Activated naive CD8-positive, alpha-beta T cell (primary cell): ENCODE measurements around the gene KIRREL3.

Experiments used
- H3K27ac Mint-ChIP-seq: one replicate; pipeline ENCODE4 v1.8.0; 2021; ENCODE audit warnings: mixed read lengths
- H3K27me3 Mint-ChIP-seq: one replicate; pipeline ENCODE4 v1.8.0; 2021; ENCODE audit warnings: mixed read lengths
- H3K36me3 Mint-ChIP-seq: one replicate; pipeline ENCODE4 v1.8.0; 2021; ENCODE audit warnings: mixed read lengths
- H3K4me1 Mint-ChIP-seq: one replicate; pipeline ENCODE4 v1.8.0; 2021; ENCODE audit warnings: low read depth, mixed read lengths
- H3K4me3 Mint-ChIP-seq: one replicate; pipeline ENCODE4 v1.8.0; 2021; ENCODE audit warnings: mild to moderate bottlenecking, mixed read lengths
- H3K9me3 Mint-ChIP-seq: one replicate; pipeline ENCODE4 v1.8.0; 2021; ENCODE audit warnings: low read depth, mixed read lengths

The KIRREL3 gene

GRCh38 chr11:126512251-126512650, 488.3 kb downstream of the KIRREL3 start:
- no peak overlapping the region for H3K27ac Mint-ChIP-seq
- no peak overlapping the region for H3K4me3 Mint-ChIP-seq
- H3K27me3 Mint-ChIP-seq = peaks cover 8% of the 10 kb centered on the region
- no peaks in the 10 kb centered on the region for H3K9me3 Mint-ChIP-seq
- no peaks in the 10 kb centered on the region for H3K36me3 Mint-ChIP-seq
- H3K4me1 Mint-ChIP-seq = no peaks in the 10 kb centered on the region

DNA sequence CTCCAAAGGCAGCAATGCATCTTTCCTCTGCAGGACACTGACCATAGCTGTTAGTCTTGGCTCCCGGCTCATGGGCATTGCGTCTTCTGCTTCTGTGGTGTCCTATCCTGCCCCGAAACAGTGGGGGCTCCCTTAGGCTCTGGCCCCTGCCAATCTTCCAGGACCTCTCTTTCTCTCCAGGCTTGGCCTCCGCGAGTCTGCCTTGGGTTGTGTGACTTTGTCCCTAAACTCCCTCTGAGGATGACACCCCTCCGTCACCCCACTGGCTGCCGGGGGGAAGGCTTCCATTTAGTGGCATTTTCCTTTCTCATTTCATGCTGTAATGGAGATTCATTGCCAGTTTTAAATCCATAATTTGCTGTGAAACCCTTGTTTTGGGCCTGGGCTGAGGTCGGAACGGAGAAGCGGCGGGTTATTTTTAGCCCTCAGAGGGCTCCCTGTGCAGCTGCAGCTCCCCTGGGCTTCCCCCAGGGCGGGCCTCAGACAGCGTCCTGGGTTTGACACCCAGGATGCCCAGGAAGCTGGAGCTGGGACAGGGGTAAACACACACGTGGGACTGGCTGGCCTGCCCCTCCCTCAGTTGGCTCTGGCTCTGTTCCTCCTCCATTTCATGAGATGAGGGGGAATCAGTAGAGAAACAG, 489.0 kb downstream of the KIRREL3 start:
- H3K27me3 Mint-ChIP-seq = peaks cover 10% of the 10 kb centered on the region
- no peak overlapping the region for H3K27ac Mint-ChIP-seq

GRCh38 chr11:126510621-126511370, 489.8 kb downstream of the KIRREL3 start:
- H3K27me3 Mint-ChIP-seq = peaks cover 10% of the 10 kb centered on the region
- no peaks in the 10 kb centered on the region for H3K9me3 Mint-ChIP-seq
- no peak overlapping the region for H3K27ac Mint-ChIP-seq
- H3K4me3 Mint-ChIP-seq = no peak overlapping the region
- H3K36me3 Mint-ChIP-seq = no peaks in the 10 kb centered on the region
- no peaks in the 10 kb centered on the region for H3K4me1 Mint-ChIP-seq

More for the DNA sequence above, 489.0 kb downstream of the KIRREL3 start:
- Mint-ChIP-seq H3K36me3 (no peaks in the 10 kb centered on the region), H3K4me1 (no peaks in the 10 kb centered on the region), H3K4me3 (no peak overlapping the region), H3K9me3 (no peaks in the 10 kb centered on the region)

- H3K9me3 Mint-ChIP-seq = no peaks in the 10 kb centered on the region
- H3K4me1 Mint-ChIP-seq = no peaks in the 10 kb centered on the region
- peaks cover 16% of the 10 kb centered on the region for H3K27me3 Mint-ChIP-seq
- no peak overlapping the region for H3K4me3 Mint-ChIP-seq
- no peaks in the 10 kb centered on the region for H3K36me3 Mint-ChIP-seq
- no peak overlapping the region for H3K27ac Mint-ChIP-seq
These were observed 492.9 kb downstream of the KIRREL3 start for GRCh38 chr11:126507646-126508045.

DNA sequence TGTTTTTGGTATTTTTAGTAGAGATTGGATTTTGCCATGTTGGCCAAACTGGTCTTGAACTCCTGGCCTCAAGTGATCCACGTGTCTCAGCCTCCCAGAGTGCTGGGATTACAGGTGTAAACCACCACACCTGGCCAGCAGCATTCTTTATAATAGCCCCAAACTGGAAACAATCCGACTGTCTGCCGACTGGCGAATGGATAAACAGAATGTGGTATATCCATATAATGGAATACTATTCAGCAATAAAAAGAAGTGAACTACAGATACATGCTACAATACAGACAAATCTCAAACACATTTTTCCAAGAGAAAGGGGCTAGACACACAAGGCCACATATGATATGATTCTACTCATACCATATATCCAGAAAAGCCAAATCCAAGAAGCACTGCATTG, 493.8 kb downstream of the KIRREL3 start:
- no peak overlapping the region for H3K4me3 Mint-ChIP-seq
- no peaks in the 10 kb centered on the region for H3K9me3 Mint-ChIP-seq
- no peaks in the 10 kb centered on the region for H3K36me3 Mint-ChIP-seq
- peaks cover 16% of the 10 kb centered on the region for H3K27me3 Mint-ChIP-seq
- no peak overlapping the region for H3K27ac Mint-ChIP-seq
- no peaks in the 10 kb centered on the region for H3K4me1 Mint-ChIP-seq

GRCh38 chr11:126502982-126503381, 497.6 kb downstream of the KIRREL3 start:
- H3K27me3 Mint-ChIP-seq = peaks cover 23% of the 10 kb centered on the region
- no peaks in the 10 kb centered on the region for H3K4me1 Mint-ChIP-seq
- no peaks in the 10 kb centered on the region for H3K9me3 Mint-ChIP-seq
- H3K27ac Mint-ChIP-seq = no peak overlapping the region
- no peaks in the 10 kb centered on the region for H3K36me3 Mint-ChIP-seq
- no peak overlapping the region for H3K4me3 Mint-ChIP-seq

DNA sequence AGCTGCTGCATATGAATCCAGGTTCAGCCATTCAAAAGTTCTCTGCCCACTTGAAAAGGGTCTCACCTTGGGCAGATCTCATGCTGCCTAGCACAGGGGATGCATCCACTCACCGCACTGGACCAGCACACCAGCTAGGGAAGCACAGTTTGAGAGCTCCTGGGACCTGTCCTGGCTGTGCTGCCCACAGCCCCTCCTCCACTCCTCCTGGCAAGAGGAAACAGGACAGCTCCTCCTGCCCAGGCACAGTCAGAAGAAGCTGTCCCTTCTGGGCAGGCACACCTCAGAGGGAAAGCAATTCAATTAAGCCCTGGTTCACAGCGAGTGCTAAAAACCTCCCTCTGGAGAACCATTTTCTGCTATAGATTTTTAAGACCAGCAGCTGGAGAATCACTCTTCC, 498.4 kb downstream of the KIRREL3 start:
- Mint-ChIP-seq H3K27me3 (peaks cover 21% of the 10 kb centered on the region), H3K4me3 (no peak overlapping the region), H3K4me1 (no peaks in the 10 kb centered on the region), H3K36me3 (no peaks in the 10 kb centered on the region), H3K9me3 (no peaks in the 10 kb centered on the region), H3K27ac (no peak overlapping the region)

- H3K27me3 Mint-ChIP-seq = peaks cover 19% of the 10 kb centered on the region
These were observed 498.9 kb downstream of the KIRREL3 start for GRCh38 chr11:126501641-126502040.

GRCh38 chr11:126500981-126501380, 499.6 kb downstream of the KIRREL3 start:
- H3K4me3 Mint-ChIP-seq = no peak overlapping the region
- H3K36me3 Mint-ChIP-seq = no peaks in the 10 kb centered on the region
- no peaks in the 10 kb centered on the region for H3K9me3 Mint-ChIP-seq
- H3K4me1 Mint-ChIP-seq = no peaks in the 10 kb centered on the region
- peaks cover 19% of the 10 kb centered on the region for H3K27me3 Mint-ChIP-seq
- H3K27ac Mint-ChIP-seq = no peak overlapping the region

More at GRCh38 chr11:126501641-126502040, 498.9 kb downstream of the KIRREL3 start:
- no peak overlapping the region for H3K27ac Mint-ChIP-seq
- H3K4me1 Mint-ChIP-seq = no peaks in the 10 kb centered on the region
- H3K36me3 Mint-ChIP-seq = no peaks in the 10 kb centered on the region
- H3K9me3 Mint-ChIP-seq = no peaks in the 10 kb centered on the region
- H3K4me3 Mint-ChIP-seq = no peak overlapping the region

DNA sequence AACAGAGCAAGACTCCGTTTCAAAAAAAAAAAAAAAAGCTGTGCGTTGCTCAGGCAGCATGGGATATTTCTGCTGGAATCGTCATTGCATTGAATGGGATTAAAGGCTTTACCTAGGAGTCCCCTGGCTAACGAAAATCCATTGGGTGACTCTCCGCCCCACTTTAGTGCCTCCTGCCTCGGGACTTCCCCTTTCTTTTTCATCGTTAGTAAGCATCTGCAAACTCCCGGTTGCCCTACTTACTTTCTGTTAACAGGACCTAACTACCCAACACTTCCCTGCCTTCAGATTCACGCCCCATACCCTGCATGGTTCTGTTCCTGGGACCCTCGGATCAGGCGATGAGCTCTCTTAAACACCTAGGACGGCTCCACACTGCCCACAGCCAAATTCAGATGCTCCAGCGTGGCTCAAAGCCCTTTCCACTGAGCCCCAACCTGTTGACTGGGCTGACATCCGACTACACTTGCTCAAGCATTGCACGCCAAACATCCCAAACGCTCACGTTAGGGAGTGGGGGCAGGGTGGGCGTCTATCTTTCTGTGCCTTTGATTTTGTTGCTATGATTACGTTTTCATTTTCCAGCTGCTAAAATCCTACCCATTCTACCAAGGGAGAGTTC, 501.3 kb downstream of the KIRREL3 start:
- peaks cover 15% of the 10 kb centered on the region for H3K27me3 Mint-ChIP-seq
- H3K36me3 Mint-ChIP-seq = no peaks in the 10 kb centered on the region
- no peak overlapping the region for H3K4me3 Mint-ChIP-seq
- no peak overlapping the region for H3K27ac Mint-ChIP-seq
- no peaks in the 10 kb centered on the region for H3K9me3 Mint-ChIP-seq
- no peaks in the 10 kb centered on the region for H3K4me1 Mint-ChIP-seq

DNA sequence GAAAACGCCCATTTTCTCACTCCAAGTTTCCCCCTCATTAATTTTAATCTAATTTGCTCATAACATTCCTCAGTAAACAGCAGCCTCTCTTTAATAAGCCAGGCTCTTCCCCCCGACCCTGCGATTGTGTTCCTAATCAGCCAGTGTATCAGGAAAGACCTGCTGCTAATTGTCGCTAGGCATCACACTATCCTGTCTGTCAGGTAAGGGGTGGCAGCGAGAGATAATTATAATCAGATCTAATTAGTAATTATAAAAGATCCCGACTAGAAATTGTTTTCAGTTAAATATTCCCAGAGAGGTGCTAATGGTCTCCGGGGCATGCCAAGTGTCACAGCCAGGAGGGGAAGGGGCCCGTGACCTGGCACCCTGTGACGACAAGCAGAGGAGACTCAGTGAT, 502.3 kb downstream of the KIRREL3 start:
- H3K4me1 Mint-ChIP-seq = no peaks in the 10 kb centered on the region
- no peaks in the 10 kb centered on the region for H3K9me3 Mint-ChIP-seq
- no peak overlapping the region for H3K4me3 Mint-ChIP-seq
- H3K36me3 Mint-ChIP-seq = no peaks in the 10 kb centered on the region
- no peak overlapping the region for H3K27ac Mint-ChIP-seq
- H3K27me3 Mint-ChIP-seq = peaks cover 11% of the 10 kb centered on the region

DNA sequence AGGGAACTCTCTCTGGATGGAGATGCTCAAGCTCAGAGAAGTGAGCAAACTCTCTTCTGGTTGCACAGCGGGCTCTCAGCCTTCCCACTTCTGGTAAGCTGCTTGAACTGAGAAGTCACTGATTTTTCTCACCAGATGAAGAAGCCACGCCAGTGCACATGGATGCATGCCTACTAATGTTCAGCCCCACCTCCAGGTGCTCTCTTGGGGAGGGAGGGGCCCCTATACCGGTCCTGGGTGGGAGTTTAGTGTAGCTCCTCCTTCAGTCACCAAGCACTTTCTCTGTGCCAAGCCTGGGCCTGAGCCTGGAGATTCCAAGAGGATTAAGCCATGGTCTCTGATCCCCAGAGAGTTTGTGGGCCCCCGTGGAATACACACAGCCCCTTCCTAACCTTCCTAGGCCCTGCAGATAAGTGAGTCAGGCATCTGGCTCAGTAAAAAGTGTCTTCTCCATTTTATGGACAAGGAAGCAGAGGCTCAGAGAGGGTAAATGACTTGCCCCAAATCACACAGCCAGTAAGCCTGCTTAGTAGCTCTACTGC, 502.9 kb downstream of the KIRREL3 start:
- Mint-ChIP-seq H3K27me3 (peaks cover 11% of the 10 kb centered on the region), H3K27ac (no peak overlapping the region), H3K9me3 (no peaks in the 10 kb centered on the region), H3K36me3 (no peaks in the 10 kb centered on the region), H3K4me1 (no peaks in the 10 kb centered on the region), H3K4me3 (no peak overlapping the region)

DNA sequence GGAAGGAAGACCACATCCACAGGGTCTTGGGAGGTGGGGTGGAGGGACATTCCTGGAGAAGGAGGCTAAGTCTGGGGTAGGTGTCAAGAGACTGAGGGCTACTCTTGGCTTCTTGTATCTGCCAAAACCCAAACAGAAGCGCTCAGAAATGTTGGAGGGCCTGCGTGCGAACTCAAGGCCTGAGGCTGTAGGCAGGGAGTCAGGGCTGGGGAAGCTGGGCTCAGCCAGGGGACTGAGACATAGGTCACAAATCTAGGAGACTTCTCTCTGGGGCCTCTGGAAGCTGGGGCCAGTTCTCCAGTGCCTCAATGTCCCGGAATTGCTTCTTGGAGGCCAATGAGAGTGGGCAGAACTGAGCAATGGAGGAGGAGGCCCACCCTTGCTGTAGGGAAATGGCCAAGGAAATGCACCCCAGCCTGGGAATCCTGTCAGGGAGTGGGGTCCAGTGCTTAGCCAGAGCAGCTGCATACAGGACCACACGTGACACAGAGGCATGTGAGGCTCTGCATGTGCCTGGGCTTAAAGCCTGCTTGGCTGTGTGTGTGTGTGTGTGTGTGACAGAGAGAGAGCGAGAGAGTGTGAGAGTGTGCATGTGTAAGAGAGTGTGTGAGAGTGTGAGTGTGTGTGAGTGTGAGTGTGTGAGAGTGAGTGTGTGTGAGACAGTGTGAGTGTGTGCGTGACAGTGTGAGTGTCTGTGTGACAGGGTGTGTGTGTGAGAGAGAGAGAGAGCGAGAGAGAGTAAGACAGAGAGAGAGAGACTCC, 503.8 kb downstream of the KIRREL3 start:
- Mint-ChIP-seq H3K9me3 (no peaks in the 10 kb centered on the region), H3K36me3 (no peaks in the 10 kb centered on the region), H3K4me1 (no peaks in the 10 kb centered on the region), H3K4me3 (no peak overlapping the region), H3K27me3 (peaks cover 11% of the 10 kb centered on the region), H3K27ac (no peak overlapping the region)

DNA sequence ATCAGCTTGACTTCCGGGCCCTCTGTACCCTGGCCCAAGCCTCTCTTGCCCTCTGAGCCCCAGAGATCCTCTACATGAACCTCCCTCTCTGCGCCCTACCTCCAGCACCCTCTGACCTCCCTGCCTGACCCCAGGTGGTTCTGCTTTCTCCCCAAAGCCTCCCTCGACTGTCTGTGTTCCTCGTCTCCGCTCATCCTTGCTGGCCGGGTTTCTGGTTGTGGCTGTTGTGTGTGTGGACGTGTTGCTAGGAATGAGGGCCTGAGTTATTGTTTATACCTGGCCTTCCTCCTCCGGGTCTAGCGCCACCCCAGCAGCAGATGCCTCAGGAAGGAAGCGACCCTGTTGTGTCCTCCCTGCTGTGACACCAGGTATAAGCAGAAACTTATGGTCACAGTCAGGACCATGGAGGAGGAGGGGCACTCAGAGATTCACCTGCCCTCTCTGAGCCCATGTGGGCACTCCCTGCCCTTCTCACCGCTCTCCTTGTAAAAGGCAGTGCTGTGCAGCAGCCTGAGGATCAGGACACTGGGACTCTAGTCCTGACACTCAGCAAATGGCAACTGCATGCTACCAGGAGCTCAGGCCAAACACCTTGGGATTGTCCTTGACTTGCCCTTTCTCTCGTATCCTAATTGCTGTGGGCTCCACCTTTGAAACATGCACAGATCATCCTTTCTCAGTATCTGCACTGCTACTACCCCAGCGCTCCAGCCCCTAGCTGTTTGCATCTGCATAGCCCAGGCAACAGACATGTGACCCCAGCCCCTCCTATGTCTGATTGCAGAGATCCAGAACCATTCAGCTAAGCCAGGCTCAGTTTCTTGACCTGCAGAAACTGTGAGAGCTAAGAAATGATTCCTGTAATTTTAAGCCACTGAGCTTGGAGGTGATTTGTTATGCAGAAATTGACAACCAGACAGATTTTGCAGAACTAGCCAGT, 505.0 kb downstream of the KIRREL3 start:
- Mint-ChIP-seq H3K27me3 (peaks cover 11% of the 10 kb centered on the region), H3K27ac (no peak overlapping the region), H3K4me1 (no peaks in the 10 kb centered on the region), H3K9me3 (no peaks in the 10 kb centered on the region), H3K4me3 (no peak overlapping the region), H3K36me3 (no peaks in the 10 kb centered on the region)
